Suprapubic skin (tissue), 4 donors: ENCODE results near the gene CPA1. TPM values are rescaled to one million over a fixed set of nuclear protein-coding genes. Genes with fewer than 3 reads are reported as not detected.

Experiments
- DNase-seq, 2 donors: peaks; one replicate each; pipeline ENCODE4 v3.0.0-alpha.2; 2019; ENCODE audit warnings: low spot score in 2 of 2
- H3K27ac ChIP-seq: fragments of 200-600 bp; sonication (generic); one replicate; pipeline ENCODE4 v1.5.1; 2019
- H3K27me3 ChIP-seq: fragments of 200-600 bp; sonication (generic); one replicate; pipeline ENCODE4 v1.5.1; 2019
- H3K36me3 ChIP-seq: fragments of 200-600 bp; sonication (generic); one replicate; pipeline ENCODE4 v1.5.1; 2019
- H3K4me1 ChIP-seq: fragments of 200-600 bp; sonication (generic); one replicate; pipeline ENCODE4 v1.5.1; 2019
- H3K4me3 ChIP-seq: fragments of 200-600 bp; sonication (generic); one replicate; pipeline ENCODE4 v1.5.1; 2019; ENCODE audit warnings: mild to moderate bottlenecking
- H3K9me3 ChIP-seq: fragments of 200-600 bp; sonication (generic); one replicate; pipeline ENCODE4 v1.5.1; 2019
- EP300 ChIP-seq: sonication (generic); formaldehyde crosslinking; IDR thresholded peaks from one replicate; pipeline ENCODE4 v1.6.1; 2017; ENCODE audit warnings: antibody characterized with exemption
- POLR2A ChIP-seq, 2 donors: fragments of 450-650 bp; IDR thresholded peaks; one replicate each; pipeline ENCODE4 v1.6.1; 2017; ENCODE audit warnings: antibody characterized with exemption in 2 of 2, mild to moderate bottlenecking in 2 of 2, moderate library complexity in 2 of 2
- POLR2AphosphoS5 ChIP-seq, 3 donors: sonication (generic); formaldehyde crosslinking; IDR thresholded peaks; one replicate each; pipeline ENCODE4 v1.6.1; 2017; ENCODE audit warnings: antibody characterized with exemption in 3 of 3
- WGBS: methylation state at CpG from one replicate; pipeline ENCODE4 v1.1.5; 2018; 5-methylcytosine and 5-hydroxymethylcytosine counted together
- total RNA-seq, 4 donors: library from RNA; depleted of rRNA; stranded (reverse); fragments of >200 nt; gene quantifications; one replicate each; pipeline ENCODE4 v1.1.0, GENCODE V29; 2016
- TF ChIP-seq, protein P1 (sequence below), 2 donors: fragments of 200-600 bp in 1 of 2; fragments of 450-650 bp in 1 of 2; sonication (generic) in 1 of 2; IDR thresholded peaks; one replicate each; pipeline ENCODE4 v1.5.1; 2016 to 2019; ENCODE audit warnings: antibody characterized with exemption in 2 of 2, mild to moderate bottlenecking in 1 of 2, moderate library complexity in 1 of 2

Gene CPA1
- total RNA-seq, 4 donors from 2014 or later, result not detected

DNA sequence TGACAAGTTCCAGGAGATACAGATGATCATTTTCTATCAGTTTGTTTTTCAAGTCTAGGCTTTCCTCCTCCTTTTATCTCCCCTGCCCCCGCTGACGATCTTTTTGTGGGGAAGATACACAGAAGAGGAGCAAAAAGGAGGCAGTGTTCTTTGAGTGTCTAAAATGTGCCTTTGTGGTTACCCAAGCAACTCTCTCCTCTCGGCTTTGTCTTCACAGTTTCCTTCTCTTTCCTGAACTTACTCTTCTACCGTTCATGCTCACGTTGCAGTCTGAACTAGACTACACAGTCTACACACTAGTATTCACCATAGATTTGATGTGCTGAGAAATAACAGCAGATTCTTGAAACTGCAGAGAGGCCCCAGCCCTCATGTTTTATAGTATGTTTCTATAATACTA lies 36.9 kb downstream of the CPA1 start:
- TF ChIP-seq, protein P1, sequence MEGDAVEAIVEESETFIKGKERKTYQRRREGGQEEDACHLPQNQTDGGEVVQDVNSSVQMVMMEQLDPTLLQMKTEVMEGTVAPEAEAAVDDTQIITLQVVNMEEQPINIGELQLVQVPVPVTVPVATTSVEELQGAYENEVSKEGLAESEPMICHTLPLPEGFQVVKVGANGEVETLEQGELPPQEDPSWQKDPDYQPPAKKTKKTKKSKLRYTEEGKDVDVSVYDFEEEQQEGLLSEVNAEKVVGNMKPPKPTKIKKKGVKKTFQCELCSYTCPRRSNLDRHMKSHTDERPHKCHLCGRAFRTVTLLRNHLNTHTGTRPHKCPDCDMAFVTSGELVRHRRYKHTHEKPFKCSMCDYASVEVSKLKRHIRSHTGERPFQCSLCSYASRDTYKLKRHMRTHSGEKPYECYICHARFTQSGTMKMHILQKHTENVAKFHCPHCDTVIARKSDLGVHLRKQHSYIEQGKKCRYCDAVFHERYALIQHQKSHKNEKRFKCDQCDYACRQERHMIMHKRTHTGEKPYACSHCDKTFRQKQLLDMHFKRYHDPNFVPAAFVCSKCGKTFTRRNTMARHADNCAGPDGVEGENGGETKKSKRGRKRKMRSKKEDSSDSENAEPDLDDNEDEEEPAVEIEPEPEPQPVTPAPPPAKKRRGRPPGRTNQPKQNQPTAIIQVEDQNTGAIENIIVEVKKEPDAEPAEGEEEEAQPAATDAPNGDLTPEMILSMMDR (IDR thresholded peaks at IDR 0.05), result no peak
- no peak for TF ChIP-seq POLR2AphosphoS5 (IDR thresholded peaks at IDR 0.05)
- no peak for TF ChIP-seq EP300
- no peak for TF ChIP-seq POLR2A (IDR thresholded peaks at IDR 0.05)
- 76% methylated on average over 5 of the region's 5 CpGs for WGBS
- H3K27me3 ChIP-seq, result no peaks in the 10 kb centered on the region
- H3K4me1 ChIP-seq, result no peaks in the 10 kb centered on the region
- no peaks in the 10 kb centered on the region for H3K36me3 ChIP-seq
- no peaks in the 10 kb centered on the region for H3K9me3 ChIP-seq
- no peak for DNase-seq
- H3K27ac ChIP-seq, result no peak overlapping the region
- H3K4me3 ChIP-seq, result no peak overlapping the region

DNA sequence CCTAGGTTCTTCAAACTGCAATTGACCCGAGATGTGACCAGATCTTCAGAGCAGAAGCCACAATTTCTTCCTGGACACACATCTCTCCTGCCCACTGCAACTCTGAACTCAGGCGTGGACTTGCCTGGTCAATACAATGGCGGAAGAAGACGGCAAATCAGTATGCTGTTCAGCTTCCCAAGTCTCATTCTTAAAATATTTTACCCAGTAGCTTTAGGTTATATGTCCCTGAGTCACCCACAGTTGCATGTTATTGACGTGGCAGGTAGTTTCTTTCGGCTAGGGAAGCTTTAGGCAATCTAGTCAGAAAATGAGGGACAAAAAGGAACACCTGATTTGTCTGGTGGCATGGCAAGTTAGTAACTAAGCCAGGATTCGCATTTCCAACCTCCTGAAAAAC lies 38.0 kb downstream of the CPA1 start:
- no peak for DNase-seq
- H3K4me3 ChIP-seq, result no peak overlapping the region
- H3K9me3 ChIP-seq, result no peaks in the 10 kb centered on the region
- H3K27ac ChIP-seq, result no peak overlapping the region
- 95% methylated on average over 7 of the region's 7 CpGs for WGBS
- TF ChIP-seq POLR2A (IDR thresholded peaks at IDR 0.05), result no peak
- TF ChIP-seq EP300, result no peak
- no peak for TF ChIP-seq POLR2AphosphoS5 (IDR thresholded peaks at IDR 0.05)
- TF ChIP-seq, protein P1 (IDR thresholded peaks at IDR 0.05), result no peak
- no peaks in the 10 kb centered on the region for H3K4me1 ChIP-seq
- no peaks in the 10 kb centered on the region for H3K27me3 ChIP-seq
- no peaks in the 10 kb centered on the region for H3K36me3 ChIP-seq

DNA sequence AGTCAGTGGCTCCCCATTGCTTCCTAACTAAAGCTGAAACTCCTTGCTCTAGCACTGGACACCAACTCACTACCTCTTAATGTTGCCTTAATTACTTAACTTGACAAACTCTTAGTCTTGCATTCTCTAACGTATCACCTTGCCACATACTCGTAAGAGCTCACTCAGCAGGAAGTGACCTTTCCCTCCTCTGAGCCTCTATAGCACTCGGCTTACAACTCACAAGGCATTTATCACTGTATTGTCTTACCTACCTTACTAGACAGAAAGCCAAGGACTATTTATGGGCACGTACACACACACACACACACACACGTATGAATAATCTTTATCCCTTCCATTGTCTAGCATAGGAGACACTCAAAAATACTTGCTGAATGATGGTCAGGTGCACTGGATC lies 39.4 kb downstream of the CPA1 start:
- no peak overlapping the region for H3K4me3 ChIP-seq
- TF ChIP-seq POLR2A (IDR thresholded peaks at IDR 0.05) (no peak), EP300 (no peak), POLR2AphosphoS5 (IDR thresholded peaks at IDR 0.05) (no peak)
- TF ChIP-seq, protein P1 (IDR thresholded peaks at IDR 0.05), result no peak
- no peak for DNase-seq
- H3K27ac ChIP-seq, result no peak overlapping the region
- WGBS, result 84% methylated on average over 5 of the region's 5 CpGs
- H3K27me3 ChIP-seq, result no peaks in the 10 kb centered on the region
- no peaks in the 10 kb centered on the region for H3K4me1 ChIP-seq
- H3K36me3 ChIP-seq, result no peaks in the 10 kb centered on the region
- no peaks in the 10 kb centered on the region for H3K9me3 ChIP-seq

DNA sequence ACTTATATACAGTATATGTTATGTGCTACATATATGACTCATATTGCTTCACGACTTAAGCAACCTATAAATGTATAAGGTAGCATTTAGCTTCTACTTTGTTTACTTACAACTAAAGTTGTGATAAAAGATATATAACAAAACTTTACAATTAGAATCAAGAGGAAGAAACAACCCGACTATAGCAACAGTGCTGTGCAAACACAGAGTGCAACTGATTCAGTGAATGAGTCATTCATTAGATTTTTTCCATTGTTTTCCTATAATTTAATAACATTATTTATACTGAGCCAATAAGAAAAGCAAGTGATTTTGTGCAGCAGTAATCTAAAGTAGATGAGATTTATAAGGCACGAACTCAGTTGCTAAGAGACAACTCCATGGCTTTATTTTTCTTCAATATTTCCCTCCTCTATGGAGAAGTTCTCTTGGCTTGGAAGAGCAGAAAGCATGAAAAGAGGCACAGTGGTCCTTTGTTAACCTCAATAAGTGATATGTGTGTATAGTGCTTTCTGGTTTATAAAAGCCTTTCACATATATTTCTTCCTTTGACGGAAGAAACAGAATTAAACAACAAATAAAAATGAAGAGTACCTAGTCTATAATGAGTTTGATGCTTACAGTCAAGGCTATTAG lies 40.8 kb downstream of the CPA1 start:
- WGBS, result 67% methylated on average over 4 of the region's 4 CpGs

DNA sequence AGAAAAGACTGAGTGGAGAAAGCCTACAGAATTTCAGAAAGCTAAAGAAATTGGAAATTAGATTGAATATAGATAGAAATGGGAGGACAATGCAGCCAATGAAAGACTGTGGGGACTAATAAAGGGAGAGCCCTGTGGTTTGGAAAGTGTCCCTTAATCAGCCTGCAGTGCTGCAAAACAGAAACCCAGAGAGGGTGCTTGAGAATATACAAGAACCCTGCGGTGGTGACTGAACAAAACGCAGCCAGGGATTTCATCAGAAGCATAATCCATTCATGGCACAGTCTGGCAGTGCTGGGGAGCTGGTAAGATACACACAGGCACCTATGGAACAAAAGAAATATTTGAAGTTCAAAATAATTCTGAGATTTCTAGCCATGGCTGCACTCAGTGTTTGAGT lies 41.4 kb downstream of the CPA1 start:
- no peaks in the 10 kb centered on the region for H3K27me3 ChIP-seq
- H3K4me1 ChIP-seq, result no peaks in the 10 kb centered on the region
- TF ChIP-seq EP300 (no peak), POLR2AphosphoS5 (IDR thresholded peaks at IDR 0.05) (no peak), POLR2A (IDR thresholded peaks at IDR 0.05) (no peak)
- TF ChIP-seq, protein P1 (IDR thresholded peaks at IDR 0.05), result no peak
- no peaks in the 10 kb centered on the region for H3K9me3 ChIP-seq
- H3K36me3 ChIP-seq, result no peaks in the 10 kb centered on the region
- DNase-seq, result no peak
- H3K27ac ChIP-seq, result no peak overlapping the region
- no peak overlapping the region for H3K4me3 ChIP-seq
- 45% methylated on average over 2 of the region's 2 CpGs for WGBS

More for the DNA sequence above, 40.8 kb downstream of the CPA1 start:
- H3K4me1 ChIP-seq, result no peaks in the 10 kb centered on the region
- no peak for DNase-seq
- no peaks in the 10 kb centered on the region for H3K36me3 ChIP-seq
- no peak overlapping the region for H3K27ac ChIP-seq
- TF ChIP-seq, protein P1 (IDR thresholded peaks at IDR 0.05), result no peak
- TF ChIP-seq POLR2AphosphoS5 (IDR thresholded peaks at IDR 0.05) (no peak), POLR2A (IDR thresholded peaks at IDR 0.05) (no peak), EP300 (no peak)
- H3K9me3 ChIP-seq, result no peaks in the 10 kb centered on the region
- H3K4me3 ChIP-seq, result no peak overlapping the region
- H3K27me3 ChIP-seq, result no peaks in the 10 kb centered on the region
